GM18502 (cell line): ENCODE results near the gene BMP2K.
"Not testable (repeated sequence)": the region's sequence is repeated elsewhere in the genome, so short reads cannot be mapped to it uniquely, and the experiment has no call there.

ENCODE experiments used
- ATAC-seq: cut with Tn5 transposase; IDR thresholded peaks from one replicate; pipeline ENCODE4 v1.9.1; 2021; ENCODE audit warnings: mild to moderate bottlenecking; ENCODE audit not compliant: unreplicated experiment, poor library complexity

Gene BMP2K

DNA sequence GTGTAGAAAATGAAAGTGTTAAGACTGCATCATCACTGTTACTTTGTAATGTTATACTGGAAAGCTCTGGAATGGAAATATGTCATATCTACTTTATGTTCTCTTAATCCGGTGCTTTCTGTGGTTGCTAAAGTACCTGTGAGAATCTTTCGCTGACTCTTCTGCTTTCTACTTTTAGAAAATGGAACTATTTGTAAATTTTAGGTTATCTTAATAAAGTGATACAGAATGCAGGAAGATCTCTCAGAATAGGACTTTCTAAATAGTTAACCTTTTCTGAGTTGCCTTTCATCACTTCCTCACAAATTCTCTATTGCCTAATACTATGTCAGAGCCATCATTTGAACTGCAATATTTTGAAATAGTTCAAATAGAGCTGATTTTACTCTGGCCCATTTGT is 69.3 kb downstream of the BMP2K start:
- peak; percentile 87 for ATAC-seq

DNA sequence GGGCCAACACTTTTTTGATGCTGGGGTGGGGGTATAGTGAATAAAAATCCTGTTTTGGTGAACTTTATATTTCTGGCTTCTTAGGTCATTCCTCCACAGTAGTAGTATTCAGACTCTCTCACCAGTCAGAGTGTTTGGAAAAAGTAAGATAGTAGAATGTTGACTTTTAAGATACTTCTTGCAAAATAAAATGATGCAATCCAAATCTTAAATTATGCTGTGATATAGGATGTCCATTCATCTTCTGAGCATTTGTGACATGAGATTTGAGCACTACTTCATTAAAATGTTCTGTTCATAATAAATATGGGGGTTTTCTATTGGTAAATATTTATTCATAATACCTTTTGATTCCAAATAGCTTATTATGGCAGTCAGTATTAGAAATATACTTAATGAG is 70.1 kb downstream of the BMP2K start:
- ATAC-seq, result no peak

DNA sequence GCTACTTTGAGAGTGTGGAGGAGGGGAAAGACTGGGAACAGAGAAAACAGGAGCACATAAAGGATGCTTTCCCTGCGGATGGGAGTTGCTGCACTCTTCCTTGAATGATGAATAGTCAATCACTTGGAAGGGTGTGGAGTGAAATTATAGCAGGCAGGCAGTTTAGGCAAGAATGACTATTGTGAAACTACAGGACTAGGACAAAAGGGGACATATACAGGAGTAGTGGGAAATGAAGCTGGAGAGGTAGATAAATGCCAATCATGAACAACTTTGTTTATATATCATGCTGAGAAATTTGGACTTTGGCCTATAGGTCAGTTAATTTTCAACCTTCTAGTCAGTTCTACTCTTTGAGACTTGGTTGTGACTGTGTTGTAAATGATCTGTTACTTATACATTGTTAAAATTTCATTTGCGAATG is 86.2 kb downstream of the BMP2K start:
- ATAC-seq, result no peak

DNA sequence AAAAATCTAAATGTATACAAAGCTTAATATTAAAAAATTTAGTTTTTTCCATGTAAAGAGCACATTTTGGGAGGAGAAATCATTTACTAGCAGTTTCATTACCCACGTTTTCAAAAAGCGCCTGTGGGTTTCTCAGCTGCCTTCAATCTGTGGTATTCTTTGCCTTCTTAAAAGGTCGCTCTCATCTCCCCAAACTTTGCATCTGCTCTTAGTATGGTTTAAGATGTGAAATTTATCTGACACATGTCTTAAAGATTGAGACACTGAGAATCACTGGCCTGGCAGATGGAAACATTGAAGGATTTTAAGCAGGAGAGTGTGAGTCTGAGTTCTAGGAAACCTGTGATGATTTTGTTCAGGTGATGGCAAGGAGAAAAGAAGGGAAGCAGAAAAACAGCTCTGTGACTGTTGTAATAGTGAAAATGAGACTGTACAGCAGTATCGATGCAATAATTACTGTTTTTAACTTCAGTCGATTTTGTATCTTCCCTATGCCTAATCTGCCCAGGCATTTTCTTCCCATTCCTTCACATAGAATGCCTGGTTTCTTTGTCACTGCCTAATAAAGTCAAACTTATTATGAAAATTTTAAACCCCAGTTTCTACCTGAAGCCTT is 87.2 kb downstream of the BMP2K start:
- ATAC-seq, result peak; percentile 67

DNA sequence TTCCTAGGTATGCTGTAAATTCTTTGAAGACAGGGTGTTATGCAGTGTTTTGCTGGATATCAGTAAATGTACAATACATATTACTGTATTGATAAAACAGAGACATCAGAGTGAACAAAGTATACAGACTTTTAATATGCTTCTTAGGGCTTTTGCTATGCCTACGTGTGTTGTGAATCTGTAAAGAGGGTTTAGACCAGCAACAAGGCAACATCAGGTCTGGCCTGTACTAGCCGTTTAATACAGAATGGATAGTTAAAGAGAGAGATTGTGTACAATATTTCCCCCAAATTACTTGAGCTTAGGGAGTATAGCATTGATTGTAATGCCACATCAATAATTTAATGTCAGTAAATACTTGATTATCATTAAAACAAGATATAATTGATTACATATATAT is 87.8 kb downstream of the BMP2K start:
- ATAC-seq, result no peak

DNA sequence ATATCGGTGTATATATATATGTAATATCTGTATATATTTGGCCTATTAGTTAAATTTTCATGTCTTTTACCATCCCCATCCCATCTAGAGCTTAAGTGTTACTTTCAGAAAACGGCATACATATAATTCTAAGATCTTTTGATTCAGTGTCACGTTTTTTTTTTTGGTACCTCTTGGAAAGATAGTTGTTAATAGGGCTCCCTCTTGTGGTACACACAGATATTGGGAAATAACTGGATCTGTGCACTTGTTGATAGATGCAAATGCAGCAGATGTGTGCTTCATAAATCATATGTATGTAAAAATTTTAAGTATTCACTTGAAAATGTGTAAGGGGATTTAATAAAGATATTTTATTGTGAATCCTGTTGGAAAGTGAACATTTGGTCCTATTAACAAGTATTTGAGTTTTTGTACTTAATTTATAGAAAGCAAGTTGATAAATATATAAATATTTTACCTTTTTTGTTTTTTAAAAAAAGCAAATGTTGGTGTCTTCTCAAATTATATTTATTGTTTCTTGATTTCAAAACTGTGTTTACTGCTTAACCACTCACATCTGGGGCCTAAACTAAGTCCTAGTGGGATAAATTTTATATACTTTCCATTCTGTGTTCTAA is 88.4 kb downstream of the BMP2K start:
- ATAC-seq, result peak; percentile 64

DNA sequence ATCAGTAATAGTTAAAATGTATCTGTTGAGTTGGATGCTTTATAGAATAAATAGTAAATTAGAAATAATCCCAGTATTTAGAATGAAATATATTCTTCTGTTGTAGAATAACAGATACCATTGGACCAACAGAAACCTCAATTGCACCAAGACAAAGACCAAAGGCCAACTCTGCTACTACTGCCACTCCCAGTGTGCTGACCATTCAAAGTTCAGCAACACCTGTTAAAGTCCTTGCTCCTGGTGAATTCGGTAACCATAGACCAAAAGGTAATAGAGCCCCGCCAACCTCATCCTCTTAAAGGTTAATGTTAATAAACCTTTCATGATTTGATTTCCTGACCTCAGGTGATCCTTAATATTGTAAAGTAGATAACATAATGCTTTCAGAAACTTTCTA is 89.3 kb downstream of the BMP2K start:
- ATAC-seq, result no peak

DNA sequence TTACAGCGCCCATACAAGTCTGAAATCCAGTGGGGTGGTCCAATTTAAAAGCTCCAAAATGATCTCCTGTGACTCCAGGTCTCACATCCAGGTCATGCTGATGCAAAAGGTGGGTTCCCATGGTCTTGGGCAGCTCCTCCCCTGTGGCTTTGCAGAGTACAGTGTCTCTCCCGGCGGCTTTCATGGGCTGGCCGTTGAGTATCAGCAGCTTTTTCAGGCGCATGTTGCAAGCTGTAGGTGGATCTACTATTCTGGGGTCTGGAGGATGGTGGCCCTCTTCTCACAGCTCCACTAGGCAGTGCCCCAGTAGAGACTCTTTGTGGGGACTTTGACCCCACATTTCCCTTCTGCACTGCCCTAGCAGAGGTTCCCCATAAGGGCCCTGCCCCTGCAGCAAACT is 92.6 kb downstream of the BMP2K start:
- ATAC-seq, result not testable (repeated sequence)

DNA sequence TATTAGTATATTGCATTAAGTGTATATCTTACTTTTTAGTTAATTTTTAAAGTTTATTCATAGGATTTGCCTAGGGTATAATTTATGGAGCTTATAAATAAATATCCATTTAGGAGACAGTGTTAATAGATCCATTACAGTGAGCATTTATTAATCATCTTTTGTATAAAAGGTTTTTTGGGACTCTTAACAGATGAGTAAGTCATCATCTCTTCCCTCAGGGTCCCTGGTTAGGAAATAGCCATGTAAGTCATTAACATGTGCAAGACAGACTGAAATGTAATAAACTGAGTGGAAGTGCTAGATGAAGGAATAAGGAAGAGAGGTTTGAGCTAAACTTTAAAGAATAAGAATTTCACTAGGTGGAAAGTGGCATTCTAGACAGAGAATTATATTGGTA is 93.9 kb downstream of the BMP2K start:
- ATAC-seq, result no peak

DNA sequence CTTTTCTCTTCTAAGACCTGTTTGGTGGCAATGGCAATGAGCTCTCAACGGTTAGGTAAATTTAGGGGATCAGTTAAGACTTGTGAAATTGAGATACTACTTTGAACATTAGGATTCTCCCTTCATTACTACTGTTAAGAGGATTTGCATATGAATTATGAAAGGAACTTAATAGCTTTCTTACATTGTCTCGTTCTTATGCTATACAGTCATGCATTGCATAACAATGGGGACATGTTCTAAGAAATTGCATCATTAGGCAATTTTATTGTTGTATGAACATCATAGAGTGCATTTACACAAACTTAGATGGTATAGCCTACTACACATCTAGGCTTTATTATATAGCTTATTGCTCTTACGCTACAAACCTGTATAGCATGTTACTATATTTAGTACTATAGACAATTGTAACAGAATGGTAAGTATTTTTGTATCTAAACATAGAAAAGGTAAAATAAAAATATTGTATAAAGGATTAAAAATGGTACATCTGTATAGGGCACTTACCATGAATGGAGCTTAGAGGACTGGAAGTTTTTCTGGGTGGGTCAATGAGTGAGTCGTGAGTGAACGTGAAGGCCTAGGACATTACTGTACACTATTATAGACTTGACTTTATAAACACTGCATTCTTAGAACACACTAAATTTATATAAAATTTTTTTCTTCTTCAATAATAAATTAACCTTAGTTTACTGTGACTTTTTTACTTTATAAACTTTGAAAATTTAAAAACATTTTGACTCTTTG is 100.6 kb downstream of the BMP2K start:
- no peak for ATAC-seq

DNA sequence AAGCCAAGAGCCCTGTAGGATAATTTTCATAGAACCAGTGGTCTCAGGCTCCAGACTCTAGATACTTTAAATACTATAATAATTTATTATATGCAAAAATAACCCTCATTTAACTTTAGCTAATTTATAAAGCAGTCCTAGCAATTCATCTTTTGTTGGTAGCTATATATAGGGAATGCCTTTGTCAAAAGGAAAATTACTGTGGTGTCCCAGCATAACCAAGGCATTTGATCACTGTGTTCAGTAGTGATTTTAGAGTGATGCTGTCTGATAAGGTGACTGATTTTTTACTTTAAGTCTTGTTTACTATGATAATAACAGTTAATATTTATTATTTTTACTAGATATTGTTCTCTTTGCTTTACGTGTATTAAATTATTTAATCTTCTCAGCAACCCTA is 101.9 kb downstream of the BMP2K start:
- ATAC-seq, result no peak

DNA sequence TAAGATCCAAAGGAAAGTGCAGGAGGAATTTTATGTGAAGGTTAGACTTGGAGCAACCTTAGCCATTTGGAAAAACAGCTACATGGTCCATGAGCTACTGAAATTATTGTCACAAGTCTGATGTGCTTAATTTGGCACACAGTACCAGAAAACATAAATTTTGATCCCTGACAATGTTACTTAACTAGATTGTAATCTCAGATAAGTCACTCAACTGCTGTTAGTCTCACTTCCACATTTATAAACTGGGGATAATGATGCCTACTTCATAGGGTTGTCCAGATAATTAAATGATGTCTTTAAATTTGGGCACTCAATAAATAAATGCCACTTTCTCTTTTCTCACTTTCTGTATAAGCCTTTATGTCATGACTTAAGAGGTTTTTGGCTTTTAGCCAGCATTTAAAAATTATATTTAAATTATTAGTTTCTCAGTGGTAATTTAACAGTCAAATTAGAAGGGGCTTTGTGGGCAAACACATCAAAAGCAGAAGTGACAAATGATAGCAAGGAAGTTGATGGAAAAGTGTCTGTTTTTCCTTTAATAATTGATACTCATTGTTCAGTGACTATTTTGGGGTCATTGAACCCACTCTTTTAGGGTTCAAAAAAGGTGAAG is 104.8 kb downstream of the BMP2K start:
- no peak for ATAC-seq

DNA sequence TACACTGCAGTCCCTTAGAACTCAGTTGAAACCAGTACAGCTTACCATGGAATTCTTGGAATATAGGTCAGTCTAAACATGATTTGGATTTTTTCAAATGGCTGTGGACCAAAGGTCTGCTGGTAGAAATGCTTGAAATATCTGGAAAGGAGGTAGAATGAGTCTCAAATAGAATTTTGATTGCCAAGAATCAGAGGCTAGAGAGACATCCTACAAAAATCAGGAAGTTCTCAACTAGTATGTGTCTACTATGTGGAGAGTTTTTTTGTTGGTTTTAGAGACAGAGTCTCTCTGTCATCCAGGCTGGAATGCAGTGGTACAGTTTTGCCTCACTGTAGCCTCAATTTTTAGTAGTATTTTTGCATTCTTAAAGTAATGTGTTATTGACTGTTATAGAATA is 109.4 kb downstream of the BMP2K start:
- no peak for ATAC-seq

DNA sequence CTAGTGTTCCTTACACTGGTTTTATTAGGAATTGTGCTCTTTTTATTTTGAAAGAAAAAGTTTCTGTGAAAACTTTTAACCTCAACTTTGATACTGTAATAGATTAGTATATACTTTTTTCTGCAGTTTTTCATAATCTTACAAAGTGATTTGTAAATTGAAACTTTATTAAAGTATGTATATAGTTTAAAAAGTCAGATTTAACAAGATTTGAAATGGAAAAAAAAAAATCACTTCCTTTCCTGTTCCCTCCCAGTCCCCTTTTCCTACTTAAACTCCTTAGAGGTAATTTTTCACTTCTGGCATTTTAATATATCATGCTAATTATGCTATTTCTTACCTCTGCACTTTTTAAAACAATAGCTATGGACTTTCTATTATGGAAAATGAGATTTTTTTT is 113.8 kb downstream of the BMP2K start:
- ATAC-seq, result no peak

DNA sequence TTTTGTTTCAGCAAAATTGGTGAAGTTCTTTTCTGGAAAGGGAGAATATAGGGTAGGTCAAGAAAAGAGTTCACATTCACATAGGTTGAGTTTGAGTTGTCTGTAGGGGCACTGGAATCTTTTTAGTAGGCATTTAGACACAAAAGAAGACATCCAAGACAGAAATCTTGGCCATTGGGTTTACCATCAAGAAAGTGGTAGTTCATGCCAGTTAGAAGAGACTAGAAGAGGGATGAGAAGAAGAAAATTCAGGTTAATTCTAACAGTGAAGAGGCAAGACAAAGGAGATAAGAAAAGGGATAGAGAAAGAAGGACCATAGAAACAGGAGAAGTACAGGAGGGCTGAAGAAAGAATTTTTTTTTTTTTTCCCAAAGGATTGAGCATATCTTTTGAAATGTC is 123.2 kb downstream of the BMP2K start:
- ATAC-seq, result no peak

DNA sequence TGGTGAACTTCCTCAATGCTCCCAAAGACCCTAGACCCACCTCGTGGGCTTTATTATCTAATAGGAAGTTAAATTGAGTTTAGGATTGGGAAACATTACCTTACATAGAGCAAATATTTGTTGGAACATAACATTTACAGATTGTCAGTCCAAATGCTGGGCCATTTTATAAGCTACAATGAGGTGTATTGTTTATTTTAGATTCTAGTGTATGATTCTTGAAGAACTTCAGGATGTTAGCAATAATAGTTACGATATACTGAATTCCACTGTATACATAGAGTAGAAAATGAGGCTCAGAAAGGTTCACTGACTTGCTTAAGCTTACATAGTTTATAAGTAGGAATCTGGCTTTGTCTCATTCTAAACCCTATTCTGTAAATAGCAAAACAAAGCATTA is 125.7 kb downstream of the BMP2K start:
- ATAC-seq, result no peak

DNA sequence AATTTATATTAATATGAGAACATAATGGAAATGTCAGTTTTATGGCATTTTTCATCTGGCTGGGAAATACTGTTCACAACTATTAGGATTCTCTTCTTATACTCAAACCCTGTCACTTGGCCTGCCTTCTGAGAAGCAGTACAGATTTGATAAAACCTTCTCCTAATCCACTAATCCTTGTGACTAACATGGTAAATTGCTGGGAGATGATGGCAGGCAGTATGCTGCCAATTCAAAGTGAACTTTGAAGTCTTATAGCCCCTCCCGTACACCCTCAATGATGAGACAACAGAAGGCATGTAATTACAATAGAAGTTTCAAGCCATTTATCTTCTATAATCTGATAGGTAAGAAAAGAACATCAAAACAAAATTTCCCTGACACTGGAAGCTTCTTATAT is 126.1 kb downstream of the BMP2K start:
- no peak for ATAC-seq

DNA sequence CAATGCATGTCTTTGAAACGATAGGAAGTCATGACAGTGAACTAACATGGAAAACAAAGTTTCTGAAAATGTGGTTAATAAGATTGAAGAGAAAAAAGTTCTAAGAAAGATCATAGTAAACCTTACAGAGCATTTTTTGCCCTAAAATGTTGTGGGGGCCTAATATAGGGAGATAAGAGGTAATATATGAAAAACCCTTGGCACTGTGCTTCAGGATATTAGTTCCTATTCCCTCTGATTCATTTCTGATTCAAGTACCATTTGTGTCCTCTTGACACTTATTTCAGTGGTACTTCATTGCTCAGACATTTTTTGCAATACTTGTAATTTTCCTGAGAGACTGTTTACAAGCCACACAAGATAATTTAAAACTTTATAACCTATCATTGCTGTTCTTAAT is 128.0 kb downstream of the BMP2K start:
- no peak for ATAC-seq

DNA sequence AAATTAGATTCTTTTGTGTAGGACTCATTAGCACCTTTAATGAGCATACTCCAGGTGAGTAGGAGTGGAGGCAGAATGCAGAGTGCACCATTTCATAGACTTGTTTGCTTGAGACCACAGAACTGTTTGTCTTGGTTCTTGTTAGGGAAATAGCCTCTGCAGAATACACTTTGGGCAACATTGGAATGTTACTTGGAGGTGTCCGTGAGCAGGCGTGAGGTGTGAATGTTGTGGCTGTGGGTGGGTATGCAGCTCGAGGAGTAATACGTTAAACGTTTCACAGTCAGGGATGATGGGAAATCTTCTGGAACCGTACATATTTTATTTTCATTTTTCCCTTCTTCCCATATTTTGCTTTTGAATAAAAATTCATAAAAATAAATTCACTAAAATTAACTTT is 131.5 kb downstream of the BMP2K start:
- ATAC-seq, result no peak

DNA sequence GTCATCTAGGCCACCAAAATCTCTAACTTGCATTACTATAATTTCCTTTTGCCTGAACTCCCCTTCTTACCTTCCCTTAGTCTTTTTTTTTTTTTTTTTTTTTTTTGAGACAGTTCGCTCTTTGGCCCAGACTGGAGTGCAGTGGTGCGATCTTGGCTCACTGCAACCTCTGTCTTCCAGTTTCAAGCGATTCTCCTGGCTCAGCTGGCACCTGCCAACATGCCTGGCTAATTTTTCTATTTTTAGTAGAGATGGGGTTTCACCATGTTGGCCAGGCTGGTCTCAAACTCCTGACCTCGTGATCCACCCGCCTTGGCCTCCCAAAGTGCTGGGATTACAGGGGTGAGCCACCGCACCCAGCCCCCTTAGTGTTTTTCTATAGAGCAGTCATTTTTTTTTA is 132.8 kb downstream of the BMP2K start:
- not testable (repeated sequence) for ATAC-seq

DNA sequence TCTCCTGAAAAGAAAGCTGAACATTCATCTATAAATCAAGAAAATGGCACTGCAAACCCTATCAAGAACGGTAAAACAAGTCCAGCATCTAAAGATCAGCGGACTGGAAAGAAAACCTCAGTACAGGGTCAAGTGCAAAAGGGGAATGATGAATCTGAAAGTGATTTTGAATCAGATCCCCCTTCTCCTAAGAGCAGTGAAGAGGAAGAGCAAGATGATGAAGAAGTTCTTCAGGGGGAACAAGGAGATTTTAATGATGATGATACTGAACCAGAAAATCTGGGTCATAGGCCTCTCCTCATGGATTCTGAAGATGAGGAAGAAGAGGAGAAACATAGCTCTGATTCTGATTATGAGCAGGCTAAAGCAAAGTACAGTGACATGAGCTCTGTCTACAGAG is 134.5 kb downstream of the BMP2K start:
- ATAC-seq, result no peak
